Cardiac septum (tissue), 1 donor: Measurements from ENCODE around the gene ANK3. TPM values are rescaled to one million over a fixed set of nuclear protein-coding genes. Genes with fewer than 3 reads are reported as not detected.

ENCODE experiments used
- DNase-seq: peaks from one replicate; pipeline ENCODE4 v3.0.0-alpha.2; 2020; ENCODE audit warnings: low spot score
- intact Hi-C: fragments of 100-400 bp; cut with DNase I; formaldehyde crosslinking; loops from one replicate; pipeline ENCODE4 v1.14.0; 2022
- total RNA-seq: library from RNA; stranded (reverse); fragmentation: NEBNext Ultra II Directional; extraction: Animal tissue kit (Norgen Biotek cat#: 25700); gene quantifications from one replicate; pipeline ENCODE4 v1.2.1, GENCODE V29; 2021
- donor health status: DM: no; HTN: no; CAD: no.

The ANK3 gene
- total RNA-seq, 1 donor from 2014 or later = 173 TPM

DNA sequence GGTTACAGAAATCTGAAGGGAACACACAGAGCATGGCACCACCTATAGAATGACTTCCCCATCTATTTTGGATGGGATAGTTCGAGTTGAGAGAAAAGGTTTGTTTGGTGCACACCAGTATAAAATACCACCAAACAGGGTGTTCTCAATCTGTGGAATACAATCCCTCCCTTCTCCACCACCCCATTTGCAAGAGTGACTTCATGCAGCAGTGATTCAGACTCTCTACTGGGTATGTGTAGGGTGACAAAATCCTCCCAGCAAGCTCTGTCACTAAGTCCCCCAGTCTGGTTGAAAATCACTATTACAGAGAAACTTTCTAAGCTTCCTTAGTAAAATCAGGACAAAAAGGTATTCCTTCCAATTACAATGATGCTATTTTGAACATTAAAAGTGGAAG, 69.0 kb downstream of the ANK3 start:
- DNase-seq = no peak
- intact Hi-C loops = no loop called here

DNA sequence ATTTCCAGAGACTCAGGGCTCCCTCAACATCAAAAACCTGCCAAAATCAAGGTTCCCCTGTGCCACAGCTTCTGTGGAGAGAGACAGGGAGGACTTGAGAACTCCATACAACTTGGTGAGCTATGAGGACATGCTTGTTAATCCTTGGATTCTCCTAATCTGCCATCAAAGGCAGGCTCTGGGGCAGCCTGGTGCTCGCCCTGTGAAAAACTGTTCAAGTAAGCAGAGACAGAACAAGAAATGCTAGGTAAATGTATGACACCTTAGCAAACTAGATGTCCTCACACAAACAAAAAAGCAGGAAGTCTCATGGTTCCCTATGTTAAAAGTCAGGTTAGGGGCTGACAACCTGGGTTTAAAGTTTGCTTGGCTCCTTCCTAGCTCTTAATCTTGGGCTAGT, 73.6 kb downstream of the ANK3 start:
- DNase-seq = no peak
- intact Hi-C loops = no loop called here

- no peak for DNase-seq
- intact Hi-C loops = no loop called here
Measured at GRCh38 chr10:60315311-60315710, 74.4 kb downstream of the ANK3 start.

DNA sequence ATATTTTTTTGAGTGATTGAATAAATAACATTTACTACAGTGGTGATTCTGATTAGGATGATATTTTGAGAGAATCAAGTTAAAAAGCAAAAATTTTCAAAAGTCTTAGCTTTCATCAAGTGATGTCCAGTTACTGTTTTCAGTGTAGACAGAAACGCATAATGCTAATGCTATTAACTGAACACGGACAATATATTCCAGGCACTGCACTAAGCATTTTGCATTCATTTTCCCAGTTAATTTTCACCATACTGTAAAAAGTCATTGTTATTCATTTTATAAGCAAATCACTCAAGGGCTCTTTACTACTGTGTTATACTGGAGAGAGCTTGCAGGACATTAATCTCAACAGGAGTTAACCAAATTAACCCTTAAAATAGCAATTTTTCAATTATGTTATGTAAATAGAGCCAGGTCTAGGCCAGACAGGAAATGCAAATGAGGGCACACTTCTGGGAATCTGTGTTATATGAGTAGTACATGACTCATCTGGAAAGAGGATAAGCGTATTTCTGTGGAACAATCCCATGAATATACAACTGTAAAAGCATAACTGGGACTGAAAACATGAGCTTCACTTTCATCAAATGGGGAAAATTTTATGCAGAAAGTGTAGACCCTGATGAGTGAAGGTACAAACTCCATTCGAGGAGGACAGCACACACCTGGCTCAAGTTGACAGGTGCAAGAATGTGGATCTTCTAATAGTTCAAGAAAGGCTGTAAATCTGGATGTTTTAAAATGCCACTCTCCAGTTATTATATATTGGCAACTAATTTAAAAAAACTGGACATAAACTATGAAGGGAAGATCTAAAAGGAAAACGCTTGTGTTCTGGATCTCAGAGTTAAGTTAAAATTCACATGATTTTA, 75.4 kb downstream of the ANK3 start:
- intact Hi-C loops = loop anchor here (5.0 kb wide), 1 partner anchor 38 kb away; no protein-coding TSS in a partner anchor
- DNase-seq = no peak

DNA sequence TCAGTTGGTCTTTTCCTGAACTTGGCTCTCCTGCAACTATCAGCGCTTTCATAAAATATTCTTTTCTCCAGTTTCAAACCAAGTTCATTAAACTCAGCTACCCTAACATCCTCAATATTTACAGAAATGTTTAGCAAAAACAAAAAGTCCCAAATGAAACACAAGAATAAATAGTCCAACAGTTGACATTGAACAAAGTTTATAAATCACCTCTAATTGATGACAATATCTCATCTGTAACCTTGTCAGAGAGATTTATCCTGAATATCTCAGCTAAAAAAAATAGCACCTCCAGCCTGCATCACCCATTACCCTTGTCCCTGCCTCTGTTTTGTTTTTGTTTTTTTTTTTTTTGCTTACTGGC, 76.1 kb downstream of the ANK3 start:
- intact Hi-C loops = loop anchor here (5.0 kb wide), 1 partner anchor 39 kb away; no protein-coding TSS in a partner anchor
- no peak for DNase-seq

GRCh38 chr10:60312818-60313588, 76.7 kb downstream of the ANK3 start:
- intact Hi-C loops = loop anchor here (5.0 kb wide), 1 partner anchor 39 kb away; no protein-coding TSS in a partner anchor
- DNase-seq = no peak

GRCh38 chr10:60311821-60312220, 77.9 kb downstream of the ANK3 start:
- DNase-seq = no peak
- intact Hi-C loops = loop anchor here (5.0 kb wide), 1 partner anchor 40 kb away; no protein-coding TSS in a partner anchor

DNA sequence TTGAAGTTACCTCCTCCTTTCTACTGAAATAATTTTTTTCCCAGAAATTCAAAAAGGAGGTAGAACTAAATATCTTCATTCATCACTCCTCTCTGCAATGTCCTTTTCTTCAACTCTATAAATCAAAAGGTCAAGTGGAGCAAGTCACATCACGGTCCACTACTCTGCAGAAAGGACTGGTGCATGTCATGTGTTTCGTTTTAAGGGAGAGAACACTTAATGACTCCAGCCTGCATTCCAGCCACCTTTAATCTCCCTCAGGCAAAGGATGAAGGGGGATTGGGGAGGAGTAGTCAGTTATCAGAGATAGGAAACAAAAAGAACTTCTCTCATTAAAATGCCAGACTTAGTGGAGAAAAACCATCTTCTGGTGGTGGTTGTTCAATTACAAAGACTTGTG, 78.9 kb downstream of the ANK3 start:
- intact Hi-C loops = loop anchor here (5.0 kb wide), 1 partner anchor 42 kb away; no protein-coding TSS in a partner anchor
- DNase-seq = no peak

DNA sequence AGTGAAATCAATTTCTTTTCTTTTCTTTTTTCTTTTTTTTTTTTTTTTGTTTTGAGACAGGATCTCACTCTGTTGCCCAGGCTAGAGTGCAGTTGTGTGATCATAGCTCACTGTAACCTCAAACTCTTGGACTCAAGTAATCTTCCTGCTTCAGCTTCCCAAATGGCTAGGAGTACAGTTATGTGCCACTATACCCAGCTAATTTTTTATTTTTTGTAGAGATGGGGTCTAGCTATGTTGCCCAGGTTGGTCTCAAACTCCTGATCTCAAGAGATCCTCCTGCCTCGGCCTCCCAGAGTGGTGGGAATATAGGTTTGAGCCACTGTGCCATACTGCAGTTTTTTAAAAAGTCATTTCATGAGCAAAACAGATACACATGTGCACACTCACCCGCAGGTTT, 79.8 kb downstream of the ANK3 start:
- intact Hi-C loops = loop anchor here (5.0 to 10.0 kb wide), 2 partner anchors 42 to 115 kb away; no protein-coding TSS in a partner anchor
- no peak for DNase-seq

DNA sequence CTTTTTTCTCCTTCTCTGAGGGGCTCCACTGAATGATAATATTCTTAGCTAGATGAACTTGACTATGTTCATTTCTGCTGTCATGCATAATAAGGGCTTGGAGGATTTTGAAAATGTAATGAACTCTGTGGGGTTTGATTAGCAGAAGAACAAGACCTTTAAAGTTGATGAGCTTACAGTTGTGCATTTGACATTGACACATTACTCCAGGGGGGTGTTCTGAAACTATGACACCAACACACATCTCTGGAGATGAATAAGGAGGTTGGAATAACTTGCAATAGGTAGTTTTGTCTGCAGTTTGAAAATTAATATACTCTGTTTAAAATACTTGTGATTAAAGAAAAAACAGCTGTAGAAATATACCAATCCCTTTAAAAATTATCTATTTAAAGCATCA, 80.3 kb downstream of the ANK3 start:
- intact Hi-C loops = loop anchor here (10.0 kb wide), 1 partner anchor 115 kb away; no protein-coding TSS in a partner anchor
- DNase-seq = no peak

GRCh38 chr10:60305380-60305892, 84.2 kb downstream of the ANK3 start:
- no peak for DNase-seq
- intact Hi-C loops = loop anchor here (10.0 kb wide), 1 partner anchor 119 kb away; no protein-coding TSS in a partner anchor

GRCh38 chr10:60304829-60305379, 84.8 kb downstream of the ANK3 start:
- DNase-seq = no peak
- intact Hi-C loops = loop anchor here (10.0 kb wide), 1 partner anchor 120 kb away; no protein-coding TSS in a partner anchor

DNA sequence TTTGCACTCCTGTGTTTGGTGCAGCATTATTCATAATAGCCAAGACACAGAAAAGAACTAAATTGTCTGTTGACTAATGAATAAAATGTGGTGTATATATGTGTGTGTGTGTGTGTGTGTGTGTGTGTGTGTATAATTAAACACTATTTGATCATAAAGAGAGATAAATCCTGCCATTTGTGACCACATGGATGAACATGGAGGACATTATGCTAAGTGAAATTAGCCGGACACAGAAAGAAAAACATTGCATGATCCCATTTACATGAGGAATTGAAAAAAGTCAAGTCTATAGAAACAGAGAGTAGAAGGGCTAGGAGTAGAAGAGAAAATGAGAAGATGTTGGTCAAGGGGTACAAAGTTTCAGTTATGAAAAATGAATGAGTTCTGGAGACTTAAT, 85.9 kb downstream of the ANK3 start:
- DNase-seq = no peak
- intact Hi-C loops = loop anchor here (10.0 kb wide), 1 partner anchor 121 kb away; no protein-coding TSS in a partner anchor

DNA sequence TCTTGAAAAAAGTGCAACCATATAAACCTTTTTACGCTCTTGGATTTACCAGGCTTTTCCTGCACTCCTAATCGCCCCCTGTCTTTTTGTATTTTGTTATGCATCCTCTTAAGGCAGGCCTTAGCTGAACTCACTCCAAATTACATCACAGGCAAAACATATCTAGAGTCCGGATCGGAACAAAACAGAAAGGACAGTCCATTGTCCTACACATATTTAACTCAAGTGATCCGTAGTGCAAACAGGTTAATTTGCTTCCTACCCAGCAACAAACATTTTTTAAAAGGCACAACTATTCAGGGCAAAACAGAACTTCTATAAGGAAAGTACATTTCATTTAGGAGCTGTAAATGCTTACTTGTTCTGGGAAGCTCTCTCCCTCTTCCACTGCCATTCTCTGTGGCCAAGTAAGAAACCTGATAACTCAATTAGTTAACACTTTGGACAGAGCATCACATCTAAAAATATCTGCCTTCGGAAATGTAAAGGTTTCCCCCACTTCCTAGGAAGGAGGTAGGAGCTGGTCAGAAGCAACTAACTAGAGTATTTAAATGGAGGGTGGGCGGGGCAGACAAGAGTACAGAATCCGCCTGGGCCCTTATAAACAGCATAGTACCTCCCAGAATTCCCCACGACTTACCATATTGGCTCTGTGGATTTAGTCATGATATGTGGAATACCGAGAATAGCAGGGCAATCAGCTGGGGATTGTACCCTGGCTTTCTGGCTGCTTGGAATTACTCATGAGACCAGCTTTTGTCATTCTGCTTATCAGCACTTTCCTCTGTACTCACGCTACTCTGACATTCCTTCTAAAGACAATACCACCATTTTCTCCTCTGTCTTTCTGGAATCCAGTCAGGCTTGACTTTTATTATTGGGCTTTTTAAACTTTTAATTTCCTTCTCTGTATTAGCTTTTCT, 89.5 kb downstream of the ANK3 start:
- intact Hi-C loops = loop anchor here (1.0 to 10.0 kb wide), 3 partner anchors 54 to 125 kb away; no protein-coding TSS in a partner anchor
- no peak for DNase-seq

DNA sequence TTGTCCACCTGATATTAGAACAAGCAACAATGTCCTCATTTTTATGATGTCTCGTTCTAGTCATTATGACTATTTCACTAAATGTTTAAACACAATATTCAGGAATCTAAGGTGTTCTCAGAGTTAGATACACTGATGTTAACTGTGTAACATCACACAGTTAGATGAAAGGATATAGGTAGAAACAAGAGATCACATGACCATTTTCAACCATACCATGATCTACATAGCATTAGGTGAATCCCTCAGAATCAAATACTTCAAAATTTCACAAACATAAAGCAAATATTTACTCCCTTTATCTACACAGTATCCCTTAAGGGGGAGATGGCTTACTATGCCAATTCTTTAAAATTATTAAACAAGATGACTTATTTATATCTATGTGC, 90.3 kb downstream of the ANK3 start:
- DNase-seq = no peak
- intact Hi-C loops = loop anchor here (5.0 kb wide), 1 partner anchor 62 kb away; no protein-coding TSS in a partner anchor

- DNase-seq = no peak
- intact Hi-C loops = loop anchor here (5.0 kb wide), 1 partner anchor 61 kb away; no protein-coding TSS in a partner anchor
Measured at GRCh38 chr10:60298408-60299389, 91.0 kb downstream of the ANK3 start.

- DNase-seq = no peak
- intact Hi-C loops = loop anchor here (5.0 kb wide), 1 partner anchor 59 kb away; no protein-coding TSS in a partner anchor
Measured at GRCh38 chr10:60296073-60296472, 93.6 kb downstream of the ANK3 start.
